Measurements from ENCODE around the gene MGRN1. TPM values are rescaled to one million over a fixed set of nuclear protein-coding genes. Genes with fewer than 3 reads are reported as not detected.
A peak's percentile ranks its signal among the peaks of the same experiment; 100 is the strongest.

Gene MGRN1
- total RNA-seq, 1 experiment from 2014 or later: 61.3 TPM

- no peaks in the 10 kb centered on the region for H3K9me3 Mint-ChIP-seq (ENCODE audit: unreplicated experiment)
- H3K4me1 Mint-ChIP-seq (ENCODE audit: insufficient read depth, unreplicated experiment): peaks cover 5% of the 10 kb centered on the region
- no peaks in the 10 kb centered on the region for H3K27me3 Mint-ChIP-seq (ENCODE audit: insufficient read depth, unreplicated experiment)
- peak overlapping the region; percentile 75 for H3K4me3 Mint-ChIP-seq (ENCODE audit: unreplicated experiment)
- intact Hi-C loops (cut with micrococcal nuclease): loop anchor here (5.0 kb wide), 1 partner anchor 265 kb away; the partner anchor contains the start of gene SEC14L5
- ChIA-PET CTCF (interaction anchor here (0.6 to 1.9 kb wide), 2 partner anchors 9 to 10 kb away, joined by 4 to 7 read pairs; no protein-coding TSS in a partner anchor), POLR2A (interaction anchor here (0.9 to 3.3 kb wide), 7 partner anchors 10 to 341 kb away, joined by 3 to 30 read pairs (median 4); partner anchors contain the start of genes ANKS3, DNAAF8 and NAGPA)
- H3K27ac Mint-ChIP-seq (ENCODE audit: low read depth, unreplicated experiment): peak overlapping the region; percentile 40
- H3K36me3 Mint-ChIP-seq (ENCODE audit: insufficient read depth, unreplicated experiment): peaks cover 72% of the 10 kb centered on the region
- BruUV-seq (replicated peaks): no TSS peak
- no peak for DNase-seq (ENCODE audit: unreplicated experiment)
- TF ChIP-seq CTCF (IDR thresholded peaks at IDR 0.05; ENCODE audit: unreplicated experiment): no peak
These were observed 68.1 kb downstream of the MGRN1 start for GRCh38 chr16:4692460-4693295.

GRCh38 chr16:4693296-4693955 is 68.8 kb downstream of the MGRN1 start, which contains the start of gene NUDT16L1:
NUDT16L1 (plus strand) TSS chr16:4693562; CDS start chr16:4693727, 165 bp downstream.
- intact Hi-C loops (cut with micrococcal nuclease): loop anchor here (5.0 kb wide), 1 partner anchor 264 kb away; the partner anchor contains the start of gene SEC14L5
- peak; percentile 94 for DNase-seq (ENCODE audit: unreplicated experiment)
- ChIA-PET POLR2A (interaction anchor here (0.7 to 3.3 kb wide), 15 partner anchors 8 to 340 kb away, joined by 3 to 30 read pairs (median 4); partner anchors contain the start of genes ANKS3, DNAAF8, NAGPA and ROGDI), CTCF (interaction anchor here (0.7 to 1.9 kb wide), 2 partner anchors 11 to 38 kb away, joined by 3 to 7 read pairs; no protein-coding TSS in a partner anchor)
- H3K4me3 Mint-ChIP-seq (ENCODE audit: unreplicated experiment): peak within 1 kb of the TSS; percentile 75
- no peaks in the 10 kb centered on the region for H3K27me3 Mint-ChIP-seq (ENCODE audit: insufficient read depth, unreplicated experiment)
- peaks cover 65% of the 10 kb centered on the region for H3K36me3 Mint-ChIP-seq (ENCODE audit: insufficient read depth, unreplicated experiment)
- H3K4me1 Mint-ChIP-seq (ENCODE audit: insufficient read depth, unreplicated experiment): peaks cover 5% of the 10 kb centered on the region
- peak within 1 kb of the TSS; percentile 66 for H3K27ac Mint-ChIP-seq (ENCODE audit: low read depth, unreplicated experiment)
- TF ChIP-seq CTCF (IDR thresholded peaks at IDR 0.05; ENCODE audit: unreplicated experiment): no peak
- H3K9me3 Mint-ChIP-seq (ENCODE audit: unreplicated experiment): no peaks in the 10 kb centered on the region
- BruUV-seq (replicated peaks): no TSS peak

GRCh38 chr16:4693956-4694641 is 69.5 kb downstream of the MGRN1 start:
- Mint-ChIP-seq H3K27ac (ENCODE audit: low read depth, unreplicated experiment) (peak overlapping the region; percentile 66), H3K4me3 (ENCODE audit: unreplicated experiment) (peak overlapping the region; percentile 75), H3K36me3 (ENCODE audit: insufficient read depth, unreplicated experiment) (peaks cover 64% of the 10 kb centered on the region), H3K4me1 (ENCODE audit: insufficient read depth, unreplicated experiment) (peaks cover 5% of the 10 kb centered on the region), H3K27me3 (ENCODE audit: insufficient read depth, unreplicated experiment) (no peaks in the 10 kb centered on the region), H3K9me3 (ENCODE audit: unreplicated experiment) (no peaks in the 10 kb centered on the region)
- peak; percentile 60 for DNase-seq (ENCODE audit: unreplicated experiment)
- intact Hi-C loops (cut with micrococcal nuclease): loop anchor here (5.0 kb wide), 1 partner anchor 263 kb away; the partner anchor contains the start of gene SEC14L5
- no peak for TF ChIP-seq CTCF (IDR thresholded peaks at IDR 0.05; ENCODE audit: unreplicated experiment)
- CTCF ChIA-PET: interaction anchor here (0.6 to 0.7 kb wide), 2 partner anchors 37 to 263 kb away, joined by 3 to 4 read pairs; no protein-coding TSS in a partner anchor
- POLR2A ChIA-PET: interaction anchor here (0.7 to 3.3 kb wide), 16 partner anchors 9 to 339 kb away, joined by 3 to 30 read pairs (median 4); partner anchors contain the start of genes ANKS3, DNAAF8, NAGPA and ROGDI
- BruUV-seq (replicated peaks): no TSS peak

All from MCF 10A (cell line).